Measurements from ENCODE around the gene COL4A2. TPM values are rescaled to one million over a fixed set of nuclear protein-coding genes. Genes with fewer than 3 reads are reported as not detected.

Gene COL4A2
- total and polyA plus RNA-seq, 5 experiments from 2014 or later, result not detected

DNA sequence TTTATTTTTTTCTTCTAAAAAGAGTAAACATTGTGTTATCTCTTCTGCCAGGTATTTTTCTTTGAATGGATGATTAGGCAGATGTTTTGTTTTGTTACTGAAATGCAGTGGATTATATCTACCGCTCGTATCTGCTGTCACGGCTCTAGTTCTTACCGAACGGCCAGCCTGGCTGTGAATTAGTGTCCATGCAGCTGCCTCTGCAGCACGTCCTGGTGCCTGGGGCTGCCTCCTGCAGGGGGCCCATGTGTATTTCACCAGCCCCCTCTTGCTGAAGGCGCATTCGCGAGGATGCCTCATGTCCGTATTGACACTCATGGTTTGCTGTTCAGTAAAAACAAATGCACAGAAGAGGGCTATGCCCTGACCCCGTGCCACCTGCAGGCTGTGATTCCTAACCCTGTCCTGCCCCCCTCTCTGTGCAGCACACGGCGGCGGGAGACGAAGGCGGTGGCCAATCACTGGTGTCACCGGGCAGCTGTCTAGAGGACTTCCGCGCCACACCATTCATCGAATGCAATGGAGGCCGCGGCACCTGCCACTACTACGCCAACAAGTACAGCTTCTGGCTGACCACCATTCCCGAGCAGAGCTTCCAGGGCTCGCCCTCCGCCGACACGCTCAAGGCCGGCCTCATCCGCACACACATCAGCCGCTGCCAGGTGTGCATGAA lies 204.6 kb downstream of the COL4A2 start:
- Mint-ChIP-seq H3K4me3 (no peak overlapping the region), H3K27ac (no peak overlapping the region), H3K27me3 (peaks cover 0 to 6% (median 3%) of the 10 kb centered on the region in 5 donors), H3K36me3 (no peaks in the 10 kb centered on the region), H3K9me3 (no peaks in the 10 kb centered on the region), H3K4me1 (peaks cover 0 to 7% (median 3%) of the 10 kb centered on the region in 4 donors)
- no peak for DNase-seq
- POLR2A ChIA-PET, result no interaction called here
- no peak for ATAC-seq

DNA sequence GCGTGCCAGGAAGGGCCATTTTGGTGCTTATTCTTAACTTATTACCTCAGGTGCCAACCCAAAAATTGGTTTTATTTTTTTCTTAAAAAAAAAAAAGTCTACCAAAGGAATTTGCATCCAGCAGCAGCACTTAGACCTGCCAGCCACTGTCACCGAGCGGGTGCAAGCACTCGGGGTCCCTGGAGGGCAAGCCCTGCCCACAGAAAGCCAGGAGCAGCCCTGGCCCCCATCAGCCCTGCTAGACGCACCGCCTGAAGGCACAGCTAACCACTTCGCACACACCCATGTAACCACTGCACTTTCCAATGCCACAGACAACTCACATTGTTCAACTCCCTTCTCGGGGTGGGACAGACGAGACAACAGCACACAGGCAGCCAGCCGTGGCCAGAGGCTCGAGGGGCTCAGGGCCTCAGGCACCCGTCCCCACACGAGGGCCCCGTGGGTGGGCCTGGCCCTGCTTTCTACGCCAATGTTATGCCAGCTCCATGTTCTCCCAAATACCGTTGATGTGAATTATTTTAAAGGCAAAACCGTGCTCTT lies 205.2 kb downstream of the COL4A2 start:
- POLR2A ChIA-PET, result no interaction called here
- no peak for DNase-seq
- Mint-ChIP-seq H3K4me3 (no peak overlapping the region), H3K9me3 (no peaks in the 10 kb centered on the region), H3K4me1 (peaks cover 0 to 7% (median 3%) of the 10 kb centered on the region in 4 donors), H3K27ac (no peak overlapping the region), H3K36me3 (no peaks in the 10 kb centered on the region), H3K27me3 (peaks cover 0 to 3% (median 0%) of the 10 kb centered on the region in 5 donors)
- ATAC-seq, result no peak

DNA sequence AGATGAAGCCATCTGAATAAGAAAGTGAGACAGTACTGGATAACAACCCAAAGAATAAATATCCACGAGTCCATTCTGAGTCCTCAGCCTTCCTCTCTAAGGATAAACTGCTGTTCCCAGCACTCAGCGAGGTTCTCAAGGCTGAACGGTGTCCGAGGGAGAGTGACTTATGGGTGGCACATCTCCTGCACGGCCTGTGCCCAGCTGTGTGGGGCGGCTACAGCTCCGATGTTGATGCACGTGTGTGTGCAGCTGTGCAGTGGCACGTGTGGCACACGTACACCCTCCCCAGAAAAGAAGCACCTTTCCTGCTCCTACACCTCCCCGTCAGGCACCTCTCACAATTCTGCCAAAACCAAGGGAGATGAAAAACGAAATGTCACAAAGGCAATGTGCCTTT lies 209.4 kb downstream of the COL4A2 start:
- Mint-ChIP-seq H3K9me3 (no peaks in the 10 kb centered on the region), H3K36me3 (no peaks in the 10 kb centered on the region), H3K27me3 (peaks cover 0 to 3% (median 0%) of the 10 kb centered on the region in 5 donors), H3K4me3 (no peak overlapping the region), H3K27ac (no peak overlapping the region), H3K4me1 (peaks cover 0 to 3% (median under 1%) of the 10 kb centered on the region in 4 donors)
- ATAC-seq (no peak), DNase-seq (peak in 1 of 10 donors; percentile 51)
- POLR2A ChIA-PET, result no interaction called here

DNA sequence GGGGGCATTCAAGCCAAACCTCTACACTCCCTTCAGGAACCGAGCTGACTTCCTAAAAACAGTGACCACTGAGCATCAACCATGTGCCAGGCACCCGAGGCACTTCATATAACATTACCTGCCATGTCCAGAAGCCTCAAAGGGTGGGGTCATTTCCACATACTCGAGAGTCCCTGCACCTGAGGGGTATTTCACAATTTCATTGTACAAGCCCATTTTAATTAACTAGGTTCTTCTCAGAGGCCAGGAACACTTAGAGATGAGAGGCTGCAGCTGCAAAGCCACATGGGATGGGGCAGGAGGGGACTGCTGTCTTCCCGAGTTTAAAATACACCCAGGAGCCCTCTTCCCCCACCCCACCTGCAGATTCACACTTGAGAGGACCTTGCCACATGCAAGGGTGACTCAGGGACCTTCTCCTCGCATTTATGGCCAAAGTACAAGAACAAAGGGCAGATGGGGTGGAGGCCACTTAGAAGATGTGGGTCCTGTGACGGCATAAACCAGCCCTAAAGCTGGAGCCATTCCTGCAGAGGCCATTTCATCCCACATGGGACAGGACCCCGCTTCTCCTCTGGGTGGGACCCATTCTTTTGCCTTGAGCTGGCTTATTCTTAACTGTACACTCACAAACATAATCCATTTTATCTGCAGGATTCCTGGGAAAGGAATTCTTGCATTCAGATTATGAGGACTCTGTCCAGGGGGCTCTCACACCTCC lies 210.6 kb downstream of the COL4A2 start:
- H3K27ac Mint-ChIP-seq, result peak overlapping the region in 1 of 10 donors; percentile 75
- peaks cover 0 to 3% (median 0%) of the 10 kb centered on the region in 5 donors for H3K27me3 Mint-ChIP-seq
- no peaks in the 10 kb centered on the region for H3K9me3 Mint-ChIP-seq
- no peak overlapping the region for H3K4me3 Mint-ChIP-seq
- ATAC-seq (no peak), DNase-seq (peak in 1 of 10 donors; percentile 36)
- POLR2A ChIA-PET, result no interaction called here
- peaks cover 0 to 10% (median 1%) of the 10 kb centered on the region in 4 donors for H3K4me1 Mint-ChIP-seq
- no peaks in the 10 kb centered on the region for H3K36me3 Mint-ChIP-seq

DNA sequence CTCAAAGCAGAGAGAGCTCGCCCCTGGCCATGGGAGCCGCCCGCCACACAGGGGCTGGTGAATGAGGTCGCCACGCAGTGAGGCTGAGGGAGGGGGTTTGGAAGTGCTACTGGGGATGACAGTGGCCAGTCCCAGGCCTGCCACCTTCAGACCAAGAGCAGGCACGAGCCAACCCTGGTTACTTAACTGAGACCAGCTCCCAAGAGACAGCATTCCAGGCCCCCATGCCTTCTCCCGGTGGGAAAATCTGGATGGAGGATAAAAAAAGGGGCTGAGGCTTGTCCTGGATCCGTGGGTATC lies 211.1 kb downstream of the COL4A2 start:
- no peak overlapping the region for H3K4me3 Mint-ChIP-seq
- DNase-seq, result no peak
- H3K4me1 Mint-ChIP-seq, result peaks cover 0 to 14% (median 1%) of the 10 kb centered on the region in 4 donors

DNA sequence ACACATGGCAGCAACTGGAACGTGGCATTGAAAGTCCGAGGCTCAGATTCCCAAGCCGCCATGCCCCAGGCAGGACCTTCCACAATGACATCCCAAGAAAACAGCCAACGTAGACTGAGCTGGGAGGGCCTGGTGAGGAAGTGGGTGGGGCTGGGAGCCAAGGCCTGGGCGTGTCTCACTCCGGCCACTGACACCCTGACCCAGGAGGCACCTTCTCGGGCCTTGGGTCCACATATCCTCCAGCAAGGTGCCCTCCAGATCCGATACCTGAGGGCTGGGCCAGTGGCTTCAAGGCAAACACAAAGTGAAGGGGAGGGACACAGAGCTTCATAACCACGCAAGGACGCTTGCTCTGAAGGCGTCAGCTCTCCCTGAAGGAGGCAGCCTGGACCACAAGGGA lies 211.5 kb downstream of the COL4A2 start:
- Mint-ChIP-seq H3K4me1 (peaks cover 0 to 14% (median 1%) of the 10 kb centered on the region in 4 donors), H3K4me3 (no peak overlapping the region), H3K36me3 (no peaks in the 10 kb centered on the region), H3K27ac (no peak overlapping the region), H3K27me3 (peaks cover 0 to 3% (median 0%) of the 10 kb centered on the region in 5 donors), H3K9me3 (no peaks in the 10 kb centered on the region)
- POLR2A ChIA-PET, result no interaction called here
- no peak for ATAC-seq
- peak in 1 of 10 donors; percentile 64 for DNase-seq

More for the DNA sequence above, 211.1 kb downstream of the COL4A2 start:
- ATAC-seq, result no peak
- Mint-ChIP-seq H3K9me3 (no peaks in the 10 kb centered on the region), H3K36me3 (no peaks in the 10 kb centered on the region), H3K27ac (no peak overlapping the region), H3K27me3 (peaks cover 0 to 3% (median 0%) of the 10 kb centered on the region in 5 donors)
- POLR2A ChIA-PET, result no interaction called here

DNA sequence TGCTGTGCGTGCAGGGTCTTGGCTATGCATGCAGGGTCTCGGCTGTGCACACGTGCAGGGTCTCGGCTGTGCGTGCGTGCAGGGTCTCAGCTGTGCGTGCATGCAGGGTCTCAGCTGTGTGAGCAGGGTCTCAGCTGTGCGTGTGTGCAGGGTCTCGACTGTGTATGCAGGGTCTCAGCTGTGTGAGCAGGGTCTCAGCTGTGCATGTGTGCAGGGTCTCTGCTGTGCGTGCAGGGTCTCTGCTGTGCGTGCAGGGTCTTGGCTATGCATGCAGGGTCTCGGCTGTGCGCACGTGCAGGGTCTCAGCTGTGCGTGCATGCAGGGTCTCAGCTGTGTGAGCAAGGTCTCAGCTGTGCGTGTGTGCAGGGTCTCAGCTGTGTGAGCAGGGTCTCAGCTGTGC lies 212.0 kb downstream of the COL4A2 start:
- ATAC-seq, result no peak

DNA sequence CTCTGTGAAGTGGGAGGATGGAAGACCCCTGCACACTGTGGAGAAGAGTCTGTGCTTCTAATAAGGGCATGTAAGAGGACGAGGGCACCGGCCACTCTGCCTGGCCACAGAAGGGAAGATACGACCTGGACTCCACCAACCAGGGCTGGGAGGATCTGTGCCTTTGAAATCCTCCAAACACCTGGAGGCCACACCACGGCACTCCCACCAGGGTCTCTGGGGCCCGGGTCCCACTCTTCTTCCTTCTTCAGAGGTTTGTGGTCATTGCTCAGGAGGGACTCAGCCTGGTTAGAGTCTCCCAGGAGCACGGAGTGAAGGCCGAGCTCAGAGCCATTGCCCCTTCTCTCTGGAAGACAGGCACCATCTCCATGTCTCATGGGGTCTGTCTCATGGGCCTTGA lies 212.4 kb downstream of the COL4A2 start:
- ATAC-seq, result no peak
- Mint-ChIP-seq H3K27me3 (peaks cover 0 to 3% (median 0%) of the 10 kb centered on the region in 5 donors), H3K4me3 (no peak overlapping the region), H3K4me1 (peaks cover 1 to 21% (median 8%) of the 10 kb centered on the region in 4 donors), H3K36me3 (no peaks in the 10 kb centered on the region), H3K9me3 (no peaks in the 10 kb centered on the region), H3K27ac (no peak overlapping the region)
- peak in 1 of 10 donors; percentile 45 for DNase-seq
- POLR2A ChIA-PET, result no interaction called here

More for the DNA sequence above, 212.0 kb downstream of the COL4A2 start:
- Mint-ChIP-seq H3K27ac (no peak overlapping the region), H3K9me3 (no peaks in the 10 kb centered on the region), H3K36me3 (no peaks in the 10 kb centered on the region), H3K4me1 (peaks cover 0 to 17% (median 3%) of the 10 kb centered on the region in 4 donors), H3K27me3 (peaks cover 0 to 3% (median 0%) of the 10 kb centered on the region in 5 donors), H3K4me3 (no peak overlapping the region)
- POLR2A ChIA-PET, result no interaction called here
- DNase-seq, result peak in 1 of 10 donors; percentile 22

DNA sequence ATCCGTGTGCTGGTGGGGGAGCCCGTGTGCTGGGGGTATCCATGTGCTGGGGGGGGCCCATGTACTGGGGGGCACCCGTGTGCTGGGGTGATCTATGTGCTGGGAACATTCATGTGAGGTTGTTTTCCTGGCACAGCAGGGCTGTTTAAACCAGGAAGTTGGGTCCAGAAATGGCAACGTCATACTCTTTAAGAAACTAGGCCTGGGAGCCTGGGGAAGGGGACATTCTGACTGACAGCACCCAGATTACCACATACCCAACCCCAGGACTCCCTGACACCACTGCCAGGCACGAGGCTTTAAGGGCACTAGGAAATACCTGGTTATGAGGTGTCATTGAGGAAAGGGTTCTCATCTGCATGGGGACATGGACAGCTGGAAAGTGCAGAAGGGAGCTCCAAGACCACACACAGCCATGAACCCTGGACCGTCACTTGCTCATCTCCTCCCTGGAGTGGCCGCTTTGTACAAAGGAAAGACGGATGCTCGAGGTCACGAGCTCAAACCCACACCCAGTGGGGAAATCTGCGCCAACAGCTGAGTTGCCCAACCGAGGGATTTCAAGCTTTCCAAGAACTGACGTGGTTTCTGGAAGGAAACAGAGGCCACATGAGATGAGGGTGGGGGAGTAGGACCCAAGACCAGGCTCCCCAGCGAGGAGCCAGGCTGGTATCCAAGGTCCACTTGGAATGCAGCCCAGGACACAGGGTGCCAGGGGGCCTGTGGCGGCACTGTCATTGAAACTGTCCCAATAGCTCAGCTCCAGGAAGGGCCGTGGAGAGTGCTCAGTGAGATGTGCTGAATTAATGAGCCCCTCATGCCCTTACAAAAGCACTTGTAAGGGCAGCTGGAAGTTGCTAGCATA lies 213.6 kb downstream of the COL4A2 start:
- ATAC-seq, result no peak

DNA sequence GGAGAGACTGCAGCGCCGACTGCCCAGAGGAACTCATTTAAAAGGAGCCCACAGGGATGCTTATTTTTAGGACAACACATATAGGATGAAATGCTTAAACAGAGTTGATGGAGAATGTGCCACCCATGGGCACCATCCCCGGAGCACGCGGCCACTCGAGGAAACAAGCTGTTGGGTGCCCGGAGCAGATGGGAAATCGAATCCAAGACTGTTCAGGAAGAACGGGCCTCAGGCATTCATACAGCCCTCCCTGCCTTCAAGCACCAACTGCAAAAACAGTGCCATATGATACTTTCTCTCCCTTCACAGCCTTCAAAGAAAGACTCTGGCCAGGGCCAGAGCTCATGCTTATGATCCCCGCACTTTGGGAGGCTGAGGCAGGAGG lies 214.2 kb downstream of the COL4A2 start:
- POLR2A ChIA-PET, result no interaction called here

More for the DNA sequence above, 213.6 kb downstream of the COL4A2 start:
- H3K4me3 Mint-ChIP-seq, result no peak overlapping the region
- H3K27me3 Mint-ChIP-seq, result peaks cover 0 to 3% (median 0%) of the 10 kb centered on the region in 5 donors
- peaks cover 12 to 33% (median 19%) of the 10 kb centered on the region in 4 donors for H3K4me1 Mint-ChIP-seq
- peak in 1 of 10 donors; percentile 45 for DNase-seq
- peak overlapping the region in 3 of 10 donors; percentile 21 to 74 (median 40) for H3K27ac Mint-ChIP-seq
- POLR2A ChIA-PET, result no interaction called here
- H3K36me3 Mint-ChIP-seq, result no peaks in the 10 kb centered on the region
- no peaks in the 10 kb centered on the region for H3K9me3 Mint-ChIP-seq

DNA sequence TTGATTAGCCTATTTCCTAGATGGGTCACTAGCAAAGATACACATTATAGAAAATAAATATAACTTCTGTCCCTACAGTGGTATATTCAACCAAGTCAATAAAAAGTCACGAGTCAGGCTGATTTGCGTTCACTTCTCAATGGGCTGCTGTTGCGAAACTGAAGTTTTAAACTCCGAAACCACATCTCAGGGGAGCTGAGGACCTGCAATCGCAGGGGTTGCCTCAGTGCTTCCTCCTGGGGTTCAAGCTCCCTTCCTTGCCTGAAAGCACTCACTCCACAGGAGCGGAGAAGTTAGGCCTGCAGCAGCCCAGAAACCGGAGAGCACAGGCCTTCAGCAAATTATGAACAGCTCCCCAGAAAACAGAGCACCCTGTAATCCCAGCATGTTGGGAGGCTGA lies 214.9 kb downstream of the COL4A2 start:
- H3K4me1 Mint-ChIP-seq, result peaks cover 14 to 46% (median 31%) of the 10 kb centered on the region in 4 donors
- POLR2A ChIA-PET, result no interaction called here
- no peak overlapping the region for H3K4me3 Mint-ChIP-seq
- H3K27me3 Mint-ChIP-seq, result no peaks in the 10 kb centered on the region
- ATAC-seq (no peak), DNase-seq (peak in 1 of 10 donors; percentile 36)
- H3K27ac Mint-ChIP-seq, result peak overlapping the region in 1 of 10 donors; percentile 63
- no peaks in the 10 kb centered on the region for H3K36me3 Mint-ChIP-seq
- no peaks in the 10 kb centered on the region for H3K9me3 Mint-ChIP-seq

More for the DNA sequence above, 214.2 kb downstream of the COL4A2 start:
- Mint-ChIP-seq H3K9me3 (no peaks in the 10 kb centered on the region), H3K27me3 (peaks cover 0 to under 1% (median 0%) of the 10 kb centered on the region in 5 donors), H3K27ac (peak overlapping the region in 3 of 10 donors; percentile 40 to 74 (median 67)), H3K4me1 (peaks cover 14 to 39% (median 25%) of the 10 kb centered on the region in 4 donors), H3K4me3 (no peak overlapping the region), H3K36me3 (no peaks in the 10 kb centered on the region)
- ATAC-seq (no peak), DNase-seq (no peak)

DNA sequence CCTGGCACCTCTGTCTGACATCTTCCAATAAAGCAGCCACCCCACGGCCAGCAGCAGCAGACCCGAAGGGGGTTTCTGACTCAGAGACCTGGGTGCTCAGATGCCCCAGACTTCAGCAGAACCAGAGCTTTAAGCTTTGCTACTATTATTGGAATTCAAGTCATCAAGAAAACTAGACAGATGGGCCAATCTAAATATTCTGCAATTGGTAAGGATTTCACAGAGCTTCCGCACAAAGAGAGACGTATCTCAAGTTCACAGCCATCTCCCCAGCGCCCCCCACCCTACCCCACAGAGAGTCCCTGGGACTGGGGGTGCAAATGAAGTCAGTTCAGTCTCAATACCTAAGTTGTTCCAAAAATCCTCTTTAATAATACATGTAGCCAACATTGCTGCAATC lies 215.6 kb downstream of the COL4A2 start:
- H3K9me3 Mint-ChIP-seq, result no peaks in the 10 kb centered on the region
- H3K4me3 Mint-ChIP-seq, result no peak overlapping the region
- H3K4me1 Mint-ChIP-seq, result peaks cover 14 to 46% (median 31%) of the 10 kb centered on the region in 4 donors
- no peak for DNase-seq
- POLR2A ChIA-PET, result no interaction called here
- no peaks in the 10 kb centered on the region for H3K36me3 Mint-ChIP-seq
- no peaks in the 10 kb centered on the region for H3K27me3 Mint-ChIP-seq
- peak overlapping the region in 4 of 10 donors; percentile 48 to 63 (median 59) for H3K27ac Mint-ChIP-seq
- ATAC-seq, result no peak
